ENCODE data around the gene SESTD1.

Gene SESTD1

GRCh38 chr2:179239195-179239594, 25.4 kb downstream of the SESTD1 start:
- DNase-seq = no peak
- no peaks in the 10 kb centered on the region for H3K27me3 ChIP-seq (ENCODE audit: insufficient read depth, low read depth, severe bottlenecking)
- TF ChIP-seq CTCF (IDR thresholded peaks at IDR 0.05; ENCODE audit: low read depth, low read length) = no peak
- no peaks in the 10 kb centered on the region for H3K9me3 ChIP-seq (ENCODE audit: severe bottlenecking)
- H3K4me3 ChIP-seq (ENCODE audit: low read depth, low read length) = no peak overlapping the region
- H3K36me3 ChIP-seq = no peaks in the 10 kb centered on the region
- no peak overlapping the region for H3K27ac ChIP-seq

GRCh38 chr2:179238027-179238426, 26.6 kb downstream of the SESTD1 start:
- TF ChIP-seq CTCF (IDR thresholded peaks at IDR 0.05; ENCODE audit: low read depth, low read length) = no peak
- no peaks in the 10 kb centered on the region for H3K27me3 ChIP-seq (ENCODE audit: insufficient read depth, low read depth, severe bottlenecking)
- no peak overlapping the region for H3K27ac ChIP-seq
- H3K4me3 ChIP-seq (ENCODE audit: low read depth, low read length) = no peak overlapping the region
- no peak for DNase-seq
- H3K36me3 ChIP-seq = no peaks in the 10 kb centered on the region
- no peaks in the 10 kb centered on the region for H3K9me3 ChIP-seq (ENCODE audit: severe bottlenecking)

- H3K4me3 ChIP-seq (ENCODE audit: low read depth, low read length) = no peak overlapping the region
- no peaks in the 10 kb centered on the region for H3K9me3 ChIP-seq (ENCODE audit: severe bottlenecking)
- no peaks in the 10 kb centered on the region for H3K27me3 ChIP-seq (ENCODE audit: insufficient read depth, low read depth, severe bottlenecking)
- DNase-seq = no peak
- TF ChIP-seq CTCF (IDR thresholded peaks at IDR 0.05; ENCODE audit: low read depth, low read length) = no peak
- H3K36me3 ChIP-seq = no peaks in the 10 kb centered on the region
- H3K27ac ChIP-seq = no peak overlapping the region
Observed at GRCh38 chr2:179237209-179237946, 27.3 kb downstream of the SESTD1 start.

- Histone ChIP-seq H3K4me3 (ENCODE audit: low read depth, low read length) (no peak overlapping the region), H3K27ac (no peak overlapping the region), H3K36me3 (no peaks in the 10 kb centered on the region), H3K9me3 (ENCODE audit: severe bottlenecking) (no peaks in the 10 kb centered on the region), H3K27me3 (ENCODE audit: insufficient read depth, low read depth, severe bottlenecking) (no peaks in the 10 kb centered on the region)
- no peak for TF ChIP-seq CTCF (IDR thresholded peaks at IDR 0.05; ENCODE audit: low read depth, low read length)
- DNase-seq = no peak
Observed at GRCh38 chr2:179235463-179236108, 29.0 kb downstream of the SESTD1 start.

- Histone ChIP-seq H3K27me3 (ENCODE audit: insufficient read depth, low read depth, severe bottlenecking) (no peaks in the 10 kb centered on the region), H3K27ac (no peak overlapping the region), H3K36me3 (no peaks in the 10 kb centered on the region), H3K9me3 (ENCODE audit: severe bottlenecking) (no peaks in the 10 kb centered on the region), H3K4me3 (ENCODE audit: low read depth, low read length) (no peak overlapping the region)
- no peak for DNase-seq
- no peak for TF ChIP-seq CTCF (IDR thresholded peaks at IDR 0.05; ENCODE audit: low read depth, low read length)
Observed at GRCh38 chr2:179234658-179235240, 29.9 kb downstream of the SESTD1 start.

Measured in WERI-Rb-1 (cell line).